K562 (cell line): ENCODE results near the gene HRAS. TPM values are rescaled to one million over a fixed set of nuclear protein-coding genes. Genes with fewer than 3 reads are reported as not detected.

ENCODE experiments used
- ATAC-seq: fragments of 200-7000 bp; cut with Tn5 transposase; 3 replicates; pipeline ENCODE4 v1.9.1; 2020; ENCODE audit warnings: moderate library complexity
- BruUV-seq: library from RNA; stranded (reverse); fragments of 400-500 nt; replicated peaks from 2 replicates; lab custom pipeline; 2021; lab: Mats Ljungman, UMichigan
- CTCF ChIA-PET: fragments of 300-600 bp; formaldehyde crosslinking; extraction: SDS; loops from one replicate; lab custom pipeline; 2021; ENCODE audit warnings: low intra/inter-chr PET ratio; lab: Yijun Ruan, JAX
- POLR2A ChIA-PET: fragments of 300-600, 350-650 bp; sonication (Branson Sonifier 250); formaldehyde crosslinking; extraction: SDS; loops from one replicate; lab custom pipeline; 2021; ENCODE audit warnings: antibody characterized with exemption, inconsistent platforms; lab: Yijun Ruan, JAX
- DNase-seq, 4 experiments: peaks; one replicate each; pipeline versions ENCODE4 v3.0.0 to v3.0.0-alpha.2; 2011 to 2018; ENCODE audit warnings: low spot score in 3 of 4, mixed read lengths in 3 of 4; ENCODE audit errors: extremely low read depth in 1 of 4
- FAIRE-seq: peaks from 2 replicates; lab custom pipeline; 2011; peaks lifted over from hg19 to GRCh38; lab: Jason Lieb, UNC
- H2AFZ ChIP-seq: 2 replicates; pipeline ENCODE4 v1.6.0; 2011; ENCODE audit warnings: low read depth, low read length, control low read depth, inconsistent platforms
- H3K27ac ChIP-seq: fragments of 200-600 bp; 3 replicates; pipeline ENCODE4 v1.8.0; 2011; ENCODE audit warnings: low read depth, mild to moderate bottlenecking, control low read depth, inconsistent platforms, low read length, moderate library complexity, mixed read lengths; ENCODE audit errors: extremely low read depth
- H3K27me3 ChIP-seq, 2 experiments: fragments of 300-600 bp in 1 of 2; 2 replicates in 1 of 2; 3 replicates in 1 of 2; pipeline versions ENCODE4 v1.6.0 to v1.8.0; 2011; ENCODE audit warnings: inconsistent platforms in 2 of 2, low read length in 2 of 2, mild to moderate bottlenecking in 1 of 2, mixed read lengths in 1 of 2, moderate library complexity in 1 of 2; ENCODE audit not compliant: control insufficient read depth in 2 of 2, insufficient read depth in 2 of 2
- H3K36me3 ChIP-seq: fragments of 300-600 bp; 3 replicates; pipeline ENCODE4 v1.8.0; 2011; ENCODE audit warnings: mild to moderate bottlenecking, low read length, inconsistent platforms; ENCODE audit not compliant: control insufficient read depth, insufficient read depth
- H3K4me1 ChIP-seq, 2 experiments: fragments of 200-600 bp in 1 of 2; replicated peaks in 1 of 2; 2 replicates in 1 of 2; 3 replicates in 1 of 2; pipeline versions ENCODE4 v1.5.1 to v1.8.0; 2011; ENCODE audit warnings: inconsistent platforms in 2 of 2, low read length in 2 of 2, mild to moderate bottlenecking in 1 of 2, mixed read lengths in 1 of 2, moderate library complexity in 1 of 2; ENCODE audit not compliant: control insufficient read depth in 2 of 2, insufficient read depth in 2 of 2
- H3K4me2 ChIP-seq: 2 replicates; pipeline ENCODE4 v1.6.1; 2011; ENCODE audit warnings: low read length, control low read depth, inconsistent platforms, mixed read lengths; ENCODE audit not compliant: insufficient read depth
- H3K4me3 ChIP-seq: fragments of 200-600 bp; sonication (generic), shearing (Covaris generic); 2 replicates; pipeline ENCODE4 v1.5.1; 2016; ENCODE audit warnings: control low read depth, inconsistent platforms
- H3K79me2 ChIP-seq: fragments of 200-600 bp; 3 replicates; pipeline ENCODE4 v1.8.0; 2011; ENCODE audit warnings: low read length, inconsistent platforms; ENCODE audit not compliant: control insufficient read depth, insufficient read depth
- H3K9ac ChIP-seq, 2 experiments: 2 replicates each; pipeline versions ENCODE4 v1.6.0 to v1.6.1; 2011; ENCODE audit warnings: low read depth in 2 of 2, low read length in 2 of 2, control low read depth in 1 of 2, inconsistent platforms in 1 of 2, mild to moderate bottlenecking in 1 of 2, mixed read lengths in 1 of 2; ENCODE audit not compliant: insufficient read depth in 1 of 2
- H3K9me1 ChIP-seq: one replicate; pipeline ENCODE4 v1.6.0; 2011; ENCODE audit warnings: inconsistent platforms, mild to moderate bottlenecking, low read length, moderate library complexity; ENCODE audit not compliant: control insufficient read depth, insufficient read depth
- H3K9me3 ChIP-seq: replicated peaks from 2 replicates; pipeline ENCODE4 v1.5.1; 2011; ENCODE audit warnings: low read depth, low read length, inconsistent platforms; ENCODE audit not compliant: control insufficient read depth, insufficient read depth
- H4K20me1 ChIP-seq: replicated peaks from 2 replicates; pipeline ENCODE4 v1.6.1; 2011; ENCODE audit warnings: low read length, inconsistent platforms, mixed read lengths; ENCODE audit not compliant: control insufficient read depth, insufficient read depth
- KAT8 ChIP-seq: fragments of 450-650 bp; IDR thresholded peaks from 2 replicates; pipeline ENCODE4 v1.6.1; 2016; ENCODE audit warnings: low read depth, mild to moderate bottlenecking
- MGA ChIP-seq: fragments of 450-650 bp; IDR thresholded peaks from 2 replicates; pipeline ENCODE4 v1.6.1; 2016; ENCODE audit warnings: mild to moderate bottlenecking, moderate library complexity
- PRPF4 ChIP-seq: fragments of 200-400 bp; formaldehyde crosslinking; IDR thresholded peaks from one replicate; pipeline ENCODE4 v1.6.1; 2017; ENCODE audit warnings: low read length, low read depth, mild to moderate bottlenecking; ENCODE audit not compliant: insufficient read depth, poor library complexity, severe bottlenecking
- SIRT6 ChIP-seq: IDR thresholded peaks from one replicate; pipeline ENCODE4 v1.6.1; 2012; ENCODE audit warnings: low read depth, mild to moderate bottlenecking, control low read depth, inconsistent platforms, low read length, moderate library complexity
- SMAD4 ChIP-seq: fragments of 250-450 bp; sonication (Bioruptor Pico); conservative IDR thresholded peaks from 2 replicates; pipeline ENCODE4 v1.8.0; 2021; ENCODE audit warnings: inconsistent platforms, mild to moderate bottlenecking, moderate library complexity
- ZNF175 ChIP-seq: fragments of 200-800 bp; sonication (Bioruptor generic); IDR thresholded peaks from 2 replicates; pipeline ENCODE4 v1.6.1; 2016; ENCODE audit warnings: low read depth, mild to moderate bottlenecking, missing genetic modification characterization, missing compliant biosample characterization
- ZNF785 ChIP-seq: fragments of 250-450 bp; sonication (Bioruptor Pico); IDR thresholded peaks from 2 replicates; pipeline ENCODE4 v1.4.0; 2020; ENCODE audit warnings: mild to moderate bottlenecking
- WGBS: fragments of 100-300 bp; shearing (Covaris generic); methylation state at CpG from one replicate; pipeline ENCODE4 v1.1.6; 2016; ENCODE audit warnings: low coverage, mixed read lengths; ENCODE audit not compliant: insufficient coverage; ENCODE audit errors: missing lambda C conversion rate; 5-methylcytosine and 5-hydroxymethylcytosine counted together
- in situ Hi-C: fragments of 300-500 bp; cut with MboI; formaldehyde crosslinking; loops from 4 replicates; pipeline ENCODE4 v1.15.0; 2018; ENCODE audit warnings: inconsistent platforms, mixed read lengths
- intact Hi-C: fragments of 100-400 bp; cut with micrococcal nuclease; formaldehyde crosslinking; loops from 2 replicates; pipeline ENCODE4 v1.14.2; 2022
- polyA plus RNA-seq, 8 experiments: library from polyadenylated mRNA; depleted of rRNA in 4 of 8; stranded (reverse) in 5 of 8; unstranded in 3 of 8; fragments of >200 nt; fragmentation: Nextera tagmentation in 2 of 8; fragmentation: Illumina TruSeq in 1 of 8; extraction: Ambion mirVana in 2 of 8; extraction: Trizol in 1 of 8; gene quantifications; 2 replicates each; pipeline versions ENCODE4 v1.2.1 to v1.2.3, GENCODE V29; 2011 to 2014; ENCODE audit warnings: inconsistent platforms in 1 of 8, missing spikeins in 1 of 8
- total RNA-seq, 7 experiments: library from RNA; depleted of rRNA in 6 of 7; stranded (reverse); fragments of >200 nt in 6 of 7; fragmentation: Illumina TruSeq in 2 of 7; extraction: Trizol in 2 of 7; gene quantifications; 2 replicates each; pipeline versions ENCODE4 v1.2.1 to v1.2.3, GENCODE V29; 2011 to 2021; ENCODE audit warnings: low replicate concordance in 1 of 7

The HRAS gene
- total and polyA plus RNA-seq, 9 of the 15 experiments (the other 6 are each of a cell fraction or from before 2014, with no cell fraction given), result 2.8 to 73.5 (median 29.6) TPM

DNA sequence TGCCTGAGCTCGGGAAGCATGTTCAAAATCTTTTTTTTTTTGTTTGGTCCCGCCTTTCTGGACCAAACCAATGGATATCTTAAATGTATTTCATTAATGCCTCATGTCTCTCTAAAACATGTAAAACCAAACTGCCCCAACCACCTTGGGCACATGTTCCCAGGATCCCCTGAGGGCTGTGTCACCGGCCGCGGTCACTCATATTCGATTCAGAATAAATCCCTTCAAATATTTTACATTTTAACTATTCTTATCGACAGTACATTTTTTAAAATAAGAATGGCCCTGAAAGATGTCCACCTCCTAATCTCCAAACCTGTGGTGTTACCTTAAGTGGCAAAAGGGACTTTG is 30.4 kb downstream of the HRAS start (continued):
- 0 out of 2 replicates have a peak, but pooled peaks have one; percentile 16 for TF ChIP-seq SMAD4
- TF ChIP-seq, all 486 proteins: peak for 12

GRCh38 chr11:504053-504993 is 31.1 kb downstream of the HRAS start:
- Histone ChIP-seq H3K79me2 (peaks cover 70% of the 10 kb centered on the region), H3K4me2 (peak overlapping the region; percentile 99), H3K4me1 (peaks cover 11 to 72% of the 10 kb centered on the region in 2 experiments), H3K4me3 (peak overlapping the region; percentile 93), H2AFZ (peak overlapping the region; percentile 0; the same call in 1 of the 2 replicates), H3K27me3 (no peaks in the 10 kb centered on the region), H4K20me1 (no peaks in the 10 kb centered on the region), H3K27ac (peak overlapping the region; percentile 98), H3K9me1 (no peaks in the 10 kb centered on the region), H3K9me3 (no peaks in the 10 kb centered on the region), H3K9ac (peak overlapping the region; percentile 97 to 100), H3K36me3 (peaks cover 47% of the 10 kb centered on the region; the same call in 2 of the 3 replicates)
- 2% methylated on average over 45 of the region's 72 CpGs for WGBS
- CTCF ChIA-PET, result no interaction called here
- intact Hi-C loops, result loop anchor here (2.0 kb wide), 1 partner anchor 44 kb away; no protein-coding TSS in a partner anchor
- POLR2A ChIA-PET, result interaction anchor here (0.7 to 2.1 kb wide), 6 partner anchors 8 to 55 kb away, joined by 4 to 13 read pairs (median 8); partner anchors contain the start of genes LRRC56 and PTDSS2
- DNase-seq, result peak; percentile 69 to 84 (median 73)
- in situ Hi-C loops, result loop anchor here (5.0 kb wide), 1 partner anchor 52 kb away; the partner anchor contains the start of gene PTDSS2
- ATAC-seq, result peak; percentile 60
- BruUV-seq, result no TSS peak
- FAIRE-seq, result peak; percentile 92
- no peak for TF ChIP-seq SIRT6
- no peak for TF ChIP-seq KAT8
- TF ChIP-seq ZNF175 (CRISPR knock-in tag), result no peak
- no peak for TF ChIP-seq ZNF785 (CRISPR knock-in tag)
- TF ChIP-seq PRPF4, result no peak
- TF ChIP-seq MGA, result peak; percentile 74
